ENCODE measurements around the gene PATE4.

DNA sequence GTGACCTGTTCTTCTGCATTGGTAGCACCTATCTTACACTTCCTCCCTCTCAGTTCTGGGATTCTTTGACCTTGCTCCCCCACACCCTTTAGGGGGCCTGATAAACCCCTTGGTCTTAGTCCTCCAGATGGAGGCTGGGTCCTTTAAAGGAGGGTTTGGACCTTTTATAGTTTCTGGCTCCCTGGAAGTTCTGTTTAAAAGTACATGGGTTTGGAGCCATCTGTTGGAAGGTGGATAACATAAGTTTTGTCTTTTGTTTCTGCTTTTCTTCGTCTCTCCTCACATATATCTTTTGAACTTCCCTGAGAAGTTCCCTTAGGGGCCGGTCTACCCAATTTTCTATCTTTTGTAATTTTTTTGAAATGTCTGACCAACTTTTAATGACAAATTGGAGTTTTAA lies 36.4 kb downstream of the PATE4 start:
- TF ChIP-seq POLR2A (IDR thresholded peaks at IDR 0.05) (no peak), POLR2AphosphoS5 (IDR thresholded peaks at IDR 0.05) (no peak), EP300 (IDR thresholded peaks at IDR 0.05) (no peak)
- TF ChIP-seq, protein P1, sequence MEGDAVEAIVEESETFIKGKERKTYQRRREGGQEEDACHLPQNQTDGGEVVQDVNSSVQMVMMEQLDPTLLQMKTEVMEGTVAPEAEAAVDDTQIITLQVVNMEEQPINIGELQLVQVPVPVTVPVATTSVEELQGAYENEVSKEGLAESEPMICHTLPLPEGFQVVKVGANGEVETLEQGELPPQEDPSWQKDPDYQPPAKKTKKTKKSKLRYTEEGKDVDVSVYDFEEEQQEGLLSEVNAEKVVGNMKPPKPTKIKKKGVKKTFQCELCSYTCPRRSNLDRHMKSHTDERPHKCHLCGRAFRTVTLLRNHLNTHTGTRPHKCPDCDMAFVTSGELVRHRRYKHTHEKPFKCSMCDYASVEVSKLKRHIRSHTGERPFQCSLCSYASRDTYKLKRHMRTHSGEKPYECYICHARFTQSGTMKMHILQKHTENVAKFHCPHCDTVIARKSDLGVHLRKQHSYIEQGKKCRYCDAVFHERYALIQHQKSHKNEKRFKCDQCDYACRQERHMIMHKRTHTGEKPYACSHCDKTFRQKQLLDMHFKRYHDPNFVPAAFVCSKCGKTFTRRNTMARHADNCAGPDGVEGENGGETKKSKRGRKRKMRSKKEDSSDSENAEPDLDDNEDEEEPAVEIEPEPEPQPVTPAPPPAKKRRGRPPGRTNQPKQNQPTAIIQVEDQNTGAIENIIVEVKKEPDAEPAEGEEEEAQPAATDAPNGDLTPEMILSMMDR (IDR thresholded peaks at IDR 0.05), result no peak

All from upper lobe of left lung (tissue), 4 donors.